NT2/D1 (cell line): ENCODE results near the gene DLK1.

Experiments
- SUZ12 ChIP-seq: IDR thresholded peaks from 2 replicates; pipeline ENCODE4 v1.6.1; 2011; ENCODE audit not compliant: insufficient read length, insufficient read depth; ENCODE audit errors: extremely low read depth
- YY1 ChIP-seq: IDR thresholded peaks from 2 replicates; pipeline ENCODE4 v1.6.1; 2011; ENCODE audit not compliant: insufficient read length, insufficient read depth

DNA sequence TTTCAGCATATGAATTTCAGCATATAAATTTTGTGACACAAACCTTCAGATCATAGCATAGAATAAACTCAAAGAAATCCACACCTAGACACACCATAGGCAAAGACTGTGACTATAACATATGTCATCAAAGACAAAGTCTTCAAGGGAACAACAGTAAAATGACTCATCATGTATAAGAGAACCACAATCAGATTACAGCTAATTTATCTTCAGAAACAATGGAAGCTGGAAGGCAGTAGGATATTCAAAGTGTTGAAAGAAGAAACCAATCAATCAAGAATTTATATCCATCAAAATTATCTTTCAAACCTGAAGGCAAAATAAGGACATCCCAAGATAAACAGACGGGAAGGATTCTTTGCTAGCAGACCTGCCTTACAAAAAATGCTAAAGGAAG lies 29.0 kb downstream of the DLK1 start:
- TF ChIP-seq YY1 (no peak), SUZ12 (no peak)
